Activated CD8-positive, alpha-beta T cell treated with anti-CD3 and anti-CD28 coated beads for 36 hours (primary cell): ENCODE data around the gene SLC24A3. TPM values are rescaled to one million over a fixed set of nuclear protein-coding genes. Genes with fewer than 3 reads are reported as not detected.

ENCODE experiments used
- ATAC-seq: fragments of 200-7000 bp; cut with Tn5 transposase; one replicate; pipeline ENCODE4 v1.10.0; 2021; ENCODE audit warnings: mild to moderate bottlenecking, moderate library complexity
- CTCF ChIA-PET: fragments of 350-600 bp; sonication (Branson Sonifier 250); formaldehyde crosslinking; loops from one replicate; lab custom pipeline; 2021; ENCODE audit warnings: antibody characterized with exemption; lab: Charles Lee
- POLR2A ChIA-PET: fragments of 350-600 bp; sonication (Branson Sonifier 250); formaldehyde crosslinking; loops from one replicate; lab custom pipeline; 2021; ENCODE audit warnings: antibody characterized with exemption; lab: Charles Lee
- DNase-seq: peaks from one replicate; pipeline ENCODE4 v3.0.0-alpha.2; 2020
- H3K27ac Mint-ChIP-seq: one replicate; pipeline ENCODE4 v1.8.0; 2021; ENCODE audit warnings: mild to moderate bottlenecking, mixed read lengths
- H3K27me3 Mint-ChIP-seq: one replicate; pipeline ENCODE4 v1.8.0; 2021; ENCODE audit warnings: mixed read lengths
- H3K36me3 Mint-ChIP-seq: one replicate; pipeline ENCODE4 v1.8.0; 2021; ENCODE audit warnings: low read depth, mixed read lengths
- H3K4me1 Mint-ChIP-seq: one replicate; pipeline ENCODE4 v1.8.0; 2021; ENCODE audit warnings: low read depth, mixed read lengths
- H3K4me3 Mint-ChIP-seq: one replicate; pipeline ENCODE4 v1.8.0; 2021; ENCODE audit warnings: mild to moderate bottlenecking, moderate library complexity, mixed read lengths
- H3K9me3 Mint-ChIP-seq: one replicate; pipeline ENCODE4 v1.8.0; 2021; ENCODE audit warnings: mixed read lengths
- intact Hi-C: fragments of 100-400 bp; cut with micrococcal nuclease; formaldehyde crosslinking; loops from one replicate; pipeline ENCODE4 v1.10.0; 2022
- total RNA-seq, 2 experiments: library from RNA; stranded (reverse); gene quantifications; one replicate each; pipeline ENCODE4 v1.2.3, GENCODE V29; 2021
- TF ChIP-seq, protein P1 (sequence below): fragments of 200-600 bp; IDR thresholded peaks from one replicate; pipeline ENCODE4 v1.8.0; 2022; ENCODE audit warnings: antibody characterized with exemption, mild to moderate bottlenecking

SLC24A3 gene
- total RNA-seq, 2 experiments from 2014 or later, result not detected

DNA sequence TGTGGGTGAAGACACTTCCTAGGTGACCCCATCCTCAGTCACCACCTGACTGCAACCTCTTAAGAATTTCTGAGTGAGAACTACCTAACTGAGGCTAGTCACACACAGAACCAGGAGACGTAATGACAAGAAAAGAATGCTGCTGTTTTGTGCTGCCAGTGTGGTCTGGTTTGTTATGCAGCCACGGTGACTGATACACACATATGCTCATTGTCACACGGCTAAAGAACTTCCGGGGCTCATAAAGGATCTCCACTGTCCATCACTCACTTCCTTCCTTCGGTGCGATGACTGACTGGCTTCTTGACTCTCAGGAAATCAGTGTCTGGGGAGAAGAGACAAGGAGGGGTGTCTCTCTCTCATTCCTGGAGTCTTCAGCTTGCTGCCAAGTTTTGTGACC, 88.0 kb downstream of the SLC24A3 start:
- no peaks in the 10 kb centered on the region for H3K4me1 Mint-ChIP-seq
- no peak overlapping the region for H3K4me3 Mint-ChIP-seq
- ATAC-seq (no peak), DNase-seq (no peak)
- intact Hi-C loops, result no loop called here
- H3K27ac Mint-ChIP-seq, result no peak overlapping the region
- CTCF ChIA-PET, result no interaction called here
- no peaks in the 10 kb centered on the region for H3K9me3 Mint-ChIP-seq
- TF ChIP-seq, protein P1, sequence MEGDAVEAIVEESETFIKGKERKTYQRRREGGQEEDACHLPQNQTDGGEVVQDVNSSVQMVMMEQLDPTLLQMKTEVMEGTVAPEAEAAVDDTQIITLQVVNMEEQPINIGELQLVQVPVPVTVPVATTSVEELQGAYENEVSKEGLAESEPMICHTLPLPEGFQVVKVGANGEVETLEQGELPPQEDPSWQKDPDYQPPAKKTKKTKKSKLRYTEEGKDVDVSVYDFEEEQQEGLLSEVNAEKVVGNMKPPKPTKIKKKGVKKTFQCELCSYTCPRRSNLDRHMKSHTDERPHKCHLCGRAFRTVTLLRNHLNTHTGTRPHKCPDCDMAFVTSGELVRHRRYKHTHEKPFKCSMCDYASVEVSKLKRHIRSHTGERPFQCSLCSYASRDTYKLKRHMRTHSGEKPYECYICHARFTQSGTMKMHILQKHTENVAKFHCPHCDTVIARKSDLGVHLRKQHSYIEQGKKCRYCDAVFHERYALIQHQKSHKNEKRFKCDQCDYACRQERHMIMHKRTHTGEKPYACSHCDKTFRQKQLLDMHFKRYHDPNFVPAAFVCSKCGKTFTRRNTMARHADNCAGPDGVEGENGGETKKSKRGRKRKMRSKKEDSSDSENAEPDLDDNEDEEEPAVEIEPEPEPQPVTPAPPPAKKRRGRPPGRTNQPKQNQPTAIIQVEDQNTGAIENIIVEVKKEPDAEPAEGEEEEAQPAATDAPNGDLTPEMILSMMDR, result no peak
- H3K36me3 Mint-ChIP-seq, result no peaks in the 10 kb centered on the region
- H3K27me3 Mint-ChIP-seq, result peaks cover 4% of the 10 kb centered on the region
- POLR2A ChIA-PET, result no interaction called here

DNA sequence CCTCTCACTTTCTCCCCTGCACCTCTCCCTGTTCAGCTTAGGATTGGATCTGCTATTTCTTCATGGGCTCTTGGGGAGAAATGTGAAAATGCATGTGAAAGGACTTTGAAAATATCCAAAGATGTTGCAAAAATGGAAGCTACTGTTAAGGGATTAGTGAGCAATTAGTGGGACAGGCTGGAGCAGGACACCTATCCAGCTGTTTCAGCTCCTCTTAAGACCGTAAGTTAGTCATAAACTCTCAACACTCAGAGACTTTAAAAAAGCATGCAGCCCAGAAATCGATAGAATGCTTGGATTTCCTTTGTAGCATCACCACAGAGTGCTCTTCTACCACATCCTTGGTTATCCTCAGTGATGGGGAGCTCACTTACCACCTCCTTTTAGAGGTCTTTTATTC, 88.7 kb downstream of the SLC24A3 start:
- Mint-ChIP-seq H3K4me1 (no peaks in the 10 kb centered on the region), H3K9me3 (no peaks in the 10 kb centered on the region), H3K4me3 (no peak overlapping the region), H3K27me3 (peaks cover 4% of the 10 kb centered on the region), H3K36me3 (no peaks in the 10 kb centered on the region), H3K27ac (no peak overlapping the region)
- DNase-seq (no peak), ATAC-seq (no peak)
- TF ChIP-seq, protein P1, result no peak
- ChIA-PET POLR2A (no interaction called here), CTCF (no interaction called here)
- intact Hi-C loops, result no loop called here

DNA sequence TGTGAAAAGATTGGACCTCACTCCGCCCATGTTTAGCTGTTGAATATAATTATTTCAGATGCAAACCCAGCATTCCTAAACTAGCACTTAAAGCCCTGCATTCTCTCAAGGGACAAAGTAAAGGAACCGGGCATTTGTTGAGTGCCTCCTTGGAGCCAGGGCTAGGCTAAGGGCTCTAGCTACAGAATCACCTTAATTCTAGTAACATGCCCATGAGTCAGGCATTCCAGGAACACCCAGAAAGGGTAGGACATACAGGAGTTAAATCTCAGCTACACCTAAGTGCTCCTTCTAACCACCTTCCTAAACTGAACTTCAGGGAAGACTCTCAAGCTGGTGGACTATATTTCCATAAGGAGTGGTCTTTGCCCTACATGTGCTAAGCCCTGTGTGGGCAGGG, 89.4 kb downstream of the SLC24A3 start:
- intact Hi-C loops, result no loop called here
- Mint-ChIP-seq H3K27me3 (peaks cover 4% of the 10 kb centered on the region), H3K4me3 (no peak overlapping the region), H3K9me3 (no peaks in the 10 kb centered on the region), H3K27ac (no peak overlapping the region), H3K4me1 (no peaks in the 10 kb centered on the region), H3K36me3 (no peaks in the 10 kb centered on the region)
- TF ChIP-seq, protein P1, result no peak
- CTCF ChIA-PET, result no interaction called here
- no peak for DNase-seq
- no peak for ATAC-seq
- POLR2A ChIA-PET, result no interaction called here

DNA sequence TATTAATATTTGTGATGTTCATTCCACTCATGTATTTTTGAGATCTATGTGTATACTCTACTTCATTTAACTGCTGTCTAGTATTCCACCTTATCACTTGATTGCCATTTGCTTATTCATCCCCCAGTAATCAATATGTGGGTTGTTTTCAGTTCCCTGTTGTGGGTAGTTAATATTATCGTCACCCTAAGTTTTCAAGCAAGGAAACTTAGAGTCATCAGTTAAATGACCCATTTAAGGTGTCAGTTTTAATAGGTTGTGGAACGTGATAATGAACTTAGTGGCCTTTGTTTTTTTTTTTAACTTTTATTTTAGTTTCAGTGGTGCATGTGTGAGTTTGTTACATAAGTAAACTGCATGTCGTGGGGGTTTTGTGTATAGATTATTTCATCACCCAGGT, 90.3 kb downstream of the SLC24A3 start:
- POLR2A ChIA-PET, result no interaction called here
- CTCF ChIA-PET, result no interaction called here
- intact Hi-C loops, result no loop called here
- no peak overlapping the region for H3K4me3 Mint-ChIP-seq
- H3K4me1 Mint-ChIP-seq, result no peaks in the 10 kb centered on the region
- ATAC-seq (no peak), DNase-seq (no peak)
- no peaks in the 10 kb centered on the region for H3K9me3 Mint-ChIP-seq
- H3K27ac Mint-ChIP-seq, result no peak overlapping the region
- H3K36me3 Mint-ChIP-seq, result no peaks in the 10 kb centered on the region
- peaks cover 3% of the 10 kb centered on the region for H3K27me3 Mint-ChIP-seq
- TF ChIP-seq, protein P1, result no peak

DNA sequence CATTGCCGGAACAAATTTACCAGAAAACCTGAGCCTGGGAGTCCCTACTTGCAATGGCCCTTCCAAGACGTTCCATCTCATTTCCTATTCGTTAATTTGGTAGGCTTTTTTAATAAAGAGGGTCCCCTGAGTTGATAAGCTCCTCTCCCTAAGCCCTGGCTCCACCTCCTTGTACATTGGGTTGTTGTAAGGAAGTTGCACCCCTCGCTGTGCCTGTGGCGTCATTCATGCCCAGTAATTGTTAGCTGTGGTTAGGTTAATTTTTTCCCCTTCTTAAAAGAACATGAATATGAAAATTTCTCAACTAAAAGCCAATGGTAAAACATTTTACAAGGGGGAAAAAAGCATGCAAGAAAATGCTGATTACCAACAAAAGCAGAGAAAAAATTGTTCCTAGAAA, 91.9 kb downstream of the SLC24A3 start:
- CTCF ChIA-PET, result no interaction called here

More for the DNA sequence above, 91.9 kb downstream of the SLC24A3 start:
- no peak overlapping the region for H3K27ac Mint-ChIP-seq
- H3K4me3 Mint-ChIP-seq, result no peak overlapping the region
- no peaks in the 10 kb centered on the region for H3K36me3 Mint-ChIP-seq
- no peaks in the 10 kb centered on the region for H3K4me1 Mint-ChIP-seq
- POLR2A ChIA-PET, result no interaction called here
- H3K27me3 Mint-ChIP-seq, result no peaks in the 10 kb centered on the region
- intact Hi-C loops, result no loop called here
- H3K9me3 Mint-ChIP-seq, result no peaks in the 10 kb centered on the region
- DNase-seq (no peak), ATAC-seq (no peak)
- TF ChIP-seq, protein P1, result no peak
